CD14-positive monocyte (primary cell): ENCODE measurements around the gene LGALS3BP. TPM values are rescaled to one million over a fixed set of nuclear protein-coding genes. Genes with fewer than 3 reads are reported as not detected.
A peak's percentile ranks its signal among the peaks of the same experiment; 100 is the strongest.

Experiments
- DNase-seq, 3 donors: peaks; one replicate each; pipeline ENCODE4 v3.0.0-alpha.2; 2011 to 2022
- H2AFZ ChIP-seq: 2 replicates; pipeline ENCODE4 v1.6.0; 2012; ENCODE audit warnings: mild to moderate bottlenecking, low read depth, low read length, inconsistent platforms; ENCODE audit not compliant: insufficient read depth, poor library complexity, severe bottlenecking
- H3K27ac ChIP-seq, 2 donors: 1 replicate in 1 of 2; 2 replicates in 1 of 2; pipeline ENCODE4 v1.5.1; 2012 to 2013; ENCODE audit warnings: low read length in 2 of 2, control low read depth in 1 of 2, inconsistent platforms in 1 of 2, low read depth in 1 of 2, mild to moderate bottlenecking in 1 of 2
- H3K27me3 ChIP-seq, 2 donors: one replicate each; pipeline versions ENCODE4 v1.6.0 to v1.6.1; 2011 to 2013; ENCODE audit warnings: low read length in 2 of 2; ENCODE audit not compliant: control insufficient read depth in 2 of 2, insufficient read depth in 2 of 2
- H3K36me3 ChIP-seq, 2 donors: replicated peaks in 1 of 2; 1 replicate in 1 of 2; 2 replicates in 1 of 2; pipeline versions ENCODE4 v1.5.1 to v1.6.1; 2012 to 2013; ENCODE audit warnings: low read length in 2 of 2, control low read depth in 1 of 2, inconsistent platforms in 1 of 2, mild to moderate bottlenecking in 1 of 2; ENCODE audit not compliant: insufficient read depth in 2 of 2, control insufficient read depth in 1 of 2
- H3K4me1 ChIP-seq, 2 donors: 1 replicate in 1 of 2; 2 replicates in 1 of 2; pipeline versions ENCODE4 v1.5.1 to v1.6.1; 2012 to 2013; ENCODE audit warnings: low read length in 2 of 2, control low read depth in 1 of 2, inconsistent platforms in 1 of 2, mild to moderate bottlenecking in 1 of 2, moderate library complexity in 1 of 2; ENCODE audit not compliant: insufficient read depth in 2 of 2, control insufficient read depth in 1 of 2
- H3K4me2 ChIP-seq: replicated peaks from 2 replicates; pipeline ENCODE3; 2012; ENCODE audit warnings: low read length, moderate library complexity, mild to moderate bottlenecking; ENCODE audit not compliant: poor library complexity, severe bottlenecking; ENCODE audit errors: extremely low read depth
- H3K4me3 ChIP-seq, 3 experiments: fragments of 200-600 bp in 1 of 3; sonication (generic) in 1 of 3; replicated peaks in 1 of 3; 1 replicate in 2 of 3; 2 replicates in 1 of 3; pipeline ENCODE4 v1.5.1; 2011 to 2013; ENCODE audit warnings: low read length in 3 of 3, mild to moderate bottlenecking in 3 of 3, control low read depth in 2 of 3, low read depth in 2 of 3, inconsistent platforms in 1 of 3, moderate library complexity in 1 of 3
- H3K79me2 ChIP-seq: 2 replicates; pipeline ENCODE4 v1.6.0; 2012; ENCODE audit warnings: mild to moderate bottlenecking, control low read depth, inconsistent platforms, low read length, moderate library complexity; ENCODE audit not compliant: insufficient read depth
- H3K9ac ChIP-seq: 2 replicates; pipeline ENCODE4 v1.6.0; 2017; ENCODE audit warnings: low read length, mild to moderate bottlenecking; ENCODE audit not compliant: insufficient read depth, poor library complexity, severe bottlenecking
- H3K9me3 ChIP-seq, 2 donors: replicated peaks in 1 of 2; 1 replicate in 1 of 2; 2 replicates in 1 of 2; pipeline versions ENCODE4 v1.5.1 to v1.6.1; 2012 to 2013; ENCODE audit warnings: low read length in 2 of 2, control low read depth in 1 of 2; ENCODE audit not compliant: control insufficient read depth in 1 of 2, insufficient read depth in 1 of 2
- H4K20me1 ChIP-seq: 2 replicates; pipeline ENCODE4 v1.6.0; 2012; ENCODE audit warnings: mild to moderate bottlenecking, low read length, control low read depth, moderate library complexity; ENCODE audit not compliant: insufficient read depth
- H3K27ac Mint-ChIP-seq, 7 donors: one replicate each; pipeline ENCODE4 v1.8.0; 2020; ENCODE audit warnings: mild to moderate bottlenecking in 7 of 7, mixed read lengths in 7 of 7, moderate library complexity in 6 of 7, inconsistent platforms in 2 of 7
- H3K27me3 Mint-ChIP-seq, 3 donors: one replicate each; pipeline ENCODE4 v1.8.0; 2021 to 2022; ENCODE audit warnings: low read depth in 3 of 3, mild to moderate bottlenecking in 3 of 3, mixed read lengths in 3 of 3, moderate library complexity in 3 of 3, inconsistent platforms in 1 of 3
- H3K36me3 Mint-ChIP-seq, 2 donors: one replicate each; pipeline ENCODE4 v1.8.0; 2020; ENCODE audit warnings: mixed read lengths in 2 of 2, inconsistent platforms in 1 of 2, mild to moderate bottlenecking in 1 of 2
- H3K4me1 Mint-ChIP-seq: one replicate; pipeline ENCODE4 v1.8.0; 2020; ENCODE audit warnings: mild to moderate bottlenecking, mixed read lengths
- H3K4me3 Mint-ChIP-seq, 2 donors: one replicate each; pipeline ENCODE4 v1.8.0; 2020; ENCODE audit warnings: mild to moderate bottlenecking in 2 of 2, mixed read lengths in 2 of 2, moderate library complexity in 1 of 2
- H3K9me3 Mint-ChIP-seq, 7 donors: one replicate each; pipeline ENCODE4 v1.8.0; 2020 to 2022; ENCODE audit warnings: mixed read lengths in 7 of 7, mild to moderate bottlenecking in 6 of 7, moderate library complexity in 6 of 7, inconsistent platforms in 2 of 7
- CTCF ChIP-seq: fragments of 200-600 bp; IDR thresholded peaks from one replicate; pipeline ENCODE4 v1.8.0; 2022; ENCODE audit warnings: antibody characterized with exemption, mild to moderate bottlenecking
- WGBS: methylation state at CpG from one replicate; pipeline ENCODE4 v1.1.5; 2013; ENCODE audit warnings: missing lambda C conversion rate; ENCODE audit not compliant: insufficient coverage; 5-methylcytosine and 5-hydroxymethylcytosine counted together
- intact Hi-C, 2 donors: fragments of 100-400 bp; cut with micrococcal nuclease; formaldehyde crosslinking; loops; one replicate each; pipeline versions ENCODE4 v1.15.0 to v1.15.1; 2023
- polyA plus RNA-seq, 3 donors: library from polyadenylated mRNA; depleted of rRNA in 1 of 3; unstranded in 2 of 3; stranded (reverse) in 1 of 3; fragments of 300-500 nt in 2 of 3; fragments of >200 nt in 1 of 3; fragmentation: Illumina TruSeq in 2 of 3; gene quantifications; 1 replicate in 2 of 3; 2 replicates in 1 of 3; pipeline ENCODE4 v1.2.3, GENCODE V29; 2012 to 2021

LGALS3BP gene
- polyA plus RNA-seq, 3 donors, result 11.4 to 12.0 (median 11.7) TPM

- no peak for TF ChIP-seq CTCF
- Histone ChIP-seq H4K20me1 (peaks cover 93% of the 10 kb centered on the region), H3K9ac (no peak overlapping the region), H3K4me1 (no peaks in the 10 kb centered on the region), H3K4me2 (no peak overlapping the region), H3K27ac (no peak overlapping the region), H3K4me3 (no peak overlapping the region), H2AFZ (no peak overlapping the region), H3K27me3 (no peaks in the 10 kb centered on the region), H3K79me2 (peaks cover 51% of the 10 kb centered on the region), H3K9me3 (no peaks in the 10 kb centered on the region), H3K36me3 (peaks cover 84 to 100% of the 10 kb centered on the region in 2 donors)
- H3K9me3 Mint-ChIP-seq, result peaks cover 0 to 2% (median 0%) of the 10 kb centered on the region in 7 donors
- intact Hi-C loops, result no loop called here
- peak overlapping the region in 4 of 7 donors; percentile 10 to 89 (median 71) for H3K27ac Mint-ChIP-seq
- WGBS, result 85% methylated on average over 16 of the region's 18 CpGs
- peaks cover 1% of the 10 kb centered on the region for H3K4me1 Mint-ChIP-seq
- no peak for DNase-seq
- H3K27me3 Mint-ChIP-seq, result peaks cover 0 to 1% (median 0%) of the 10 kb centered on the region in 3 donors
- H3K4me3 Mint-ChIP-seq, result no peak overlapping the region
- peaks cover 61 to 98% of the 10 kb centered on the region in 2 donors for H3K36me3 Mint-ChIP-seq
These were observed 16.2 kb upstream of the LGALS3BP start for GRCh38 chr17:78995761-78996451.

GRCh38 chr17:78995022-78995760, 15.5 kb upstream of the LGALS3BP start:
- Mint-ChIP-seq H3K4me3 (no peak overlapping the region), H3K27ac (peak overlapping the region in 4 of 7 donors; percentile 30 to 69 (median 57)), H3K27me3 (peaks cover 0 to 1% (median 0%) of the 10 kb centered on the region in 3 donors), H3K9me3 (peaks cover 0 to 2% (median 0%) of the 10 kb centered on the region in 7 donors), H3K36me3 (peaks cover 63 to 98% of the 10 kb centered on the region in 2 donors), H3K4me1 (peaks cover 1% of the 10 kb centered on the region)
- Histone ChIP-seq H3K79me2 (peaks cover 44% of the 10 kb centered on the region), H3K9ac (no peak overlapping the region), H3K36me3 (peaks cover 85 to 100% of the 10 kb centered on the region in 2 donors), H4K20me1 (peaks cover 86% of the 10 kb centered on the region), H3K4me2 (no peak overlapping the region), H3K27ac (no peak overlapping the region), H2AFZ (no peak overlapping the region), H3K4me3 (no peak overlapping the region), H3K9me3 (no peaks in the 10 kb centered on the region), H3K4me1 (no peaks in the 10 kb centered on the region), H3K27me3 (no peaks in the 10 kb centered on the region)
- no peak for TF ChIP-seq CTCF
- no peak for DNase-seq
- WGBS, result 99% methylated on average over 26 of the region's 34 CpGs
- intact Hi-C loops, result no loop called here
